Trophoblast cell (in vitro differentiated cells and primary cell): ENCODE results near the gene NCOR2.
"Not testable (repeated sequence)": the region's sequence is repeated elsewhere in the genome, so short reads cannot be mapped to it uniquely, and the experiment has no call there.

Source experiments
- DNase-seq, 2 donors: peaks; one replicate each; pipeline ENCODE4 v3.0.0-alpha.2; 2016
- H2AFZ ChIP-seq: 2 replicates; pipeline ENCODE4 v1.6.1; 2013; ENCODE audit warnings: low read length, moderate library complexity, mild to moderate bottlenecking; ENCODE audit not compliant: insufficient read depth, poor library complexity
- H2AK5ac ChIP-seq: 2 replicates; pipeline ENCODE4 v1.6.1; 2013; ENCODE audit warnings: mild to moderate bottlenecking, low read length
- H2BK120ac ChIP-seq: 2 replicates; pipeline ENCODE4 v1.6.1; 2013; ENCODE audit warnings: low read length, mild to moderate bottlenecking, moderate library complexity; ENCODE audit not compliant: insufficient read depth, poor library complexity
- H2BK12ac ChIP-seq: 2 replicates; pipeline ENCODE4 v1.6.1; 2013; ENCODE audit warnings: mild to moderate bottlenecking, low read length, moderate library complexity
- H2BK5ac ChIP-seq: 2 replicates; pipeline ENCODE4 v1.6.1; 2013; ENCODE audit warnings: low read length, low read depth, moderate library complexity, mild to moderate bottlenecking; ENCODE audit not compliant: poor library complexity
- H3K14ac ChIP-seq: 2 replicates; pipeline ENCODE4 v1.6.1; 2013; ENCODE audit warnings: mild to moderate bottlenecking, low read length
- H3K18ac ChIP-seq: 2 replicates; pipeline ENCODE4 v1.6.1; 2013; ENCODE audit warnings: mild to moderate bottlenecking, low read length
- H3K23ac ChIP-seq: 2 replicates; pipeline ENCODE4 v1.6.1; 2013; ENCODE audit warnings: low read length
- H3K27ac ChIP-seq: 2 replicates; pipeline ENCODE4 v1.5.1; 2013; ENCODE audit warnings: low read depth, mild to moderate bottlenecking, inconsistent platforms, low read length, moderate library complexity
- H3K27me3 ChIP-seq: 2 replicates; pipeline ENCODE4 v1.6.1; 2013; ENCODE audit warnings: inconsistent platforms, mild to moderate bottlenecking, low read length, moderate library complexity; ENCODE audit not compliant: insufficient read depth
- H3K36me3 ChIP-seq, 2 experiments: 1 replicate in 1 of 2; 2 replicates in 1 of 2; pipeline ENCODE4 v1.6.1; 2013; ENCODE audit warnings: low read length in 2 of 2, mild to moderate bottlenecking in 2 of 2, moderate library complexity in 1 of 2; ENCODE audit not compliant: insufficient read depth in 2 of 2, control insufficient read depth in 1 of 2
- H3K4ac ChIP-seq: 2 replicates; pipeline ENCODE4 v1.6.1; 2013; ENCODE audit warnings: low read depth, mild to moderate bottlenecking, low read length, moderate library complexity
- H3K4me1 ChIP-seq, 2 experiments: 1 replicate in 1 of 2; 2 replicates in 1 of 2; pipeline ENCODE4 v1.6.1; 2013; ENCODE audit warnings: low read length in 2 of 2, mild to moderate bottlenecking in 2 of 2, moderate library complexity in 1 of 2; ENCODE audit not compliant: insufficient read depth in 2 of 2, control insufficient read depth in 1 of 2
- H3K4me2 ChIP-seq: 2 replicates; pipeline ENCODE4 v1.6.1; 2013; ENCODE audit warnings: inconsistent platforms, mild to moderate bottlenecking, low read length, moderate library complexity
- H3K4me3 ChIP-seq: 2 replicates; pipeline ENCODE4 v1.5.1; 2013; ENCODE audit warnings: mild to moderate bottlenecking, low read depth, low read length, inconsistent platforms
- H3K79me1 ChIP-seq: one replicate; pipeline ENCODE4 v1.6.1; 2013; ENCODE audit warnings: low read length
- H3K79me2 ChIP-seq: 2 replicates; pipeline ENCODE4 v1.6.1; 2013; ENCODE audit warnings: low read length, mild to moderate bottlenecking; ENCODE audit not compliant: control insufficient read depth, insufficient read depth, poor library complexity
- H3K9ac ChIP-seq: 2 replicates; pipeline ENCODE4 v1.6.1; 2013; ENCODE audit warnings: mild to moderate bottlenecking, low read length
- H3K9me3 ChIP-seq: 2 replicates; pipeline ENCODE4 v1.6.1; 2013; ENCODE audit warnings: low read depth, mild to moderate bottlenecking, control low read depth, inconsistent platforms, low read length; ENCODE audit not compliant: insufficient read depth
- H4K12ac ChIP-seq: 2 replicates; pipeline ENCODE4 v1.6.1; 2013; ENCODE audit warnings: low read depth, mild to moderate bottlenecking, low read length, moderate library complexity
- H4K8ac ChIP-seq: 2 replicates; pipeline ENCODE4 v1.6.1; 2013; ENCODE audit warnings: low read depth, mild to moderate bottlenecking, low read length, moderate library complexity
- H4K91ac ChIP-seq: one replicate; pipeline ENCODE4 v1.6.1; 2013; ENCODE audit warnings: low read depth, mild to moderate bottlenecking, low read length, moderate library complexity
- WGBS: extraction: QIAGEN DNeasy Blood & Tissue Kit; methylation state at CpG from one replicate; pipeline ENCODE4 v1.1.7; 2013; ENCODE audit warnings: missing lambda C conversion rate; ENCODE audit not compliant: insufficient read length, insufficient coverage; ENCODE audit errors: extremely low coverage; 5-methylcytosine and 5-hydroxymethylcytosine counted together

The NCOR2 gene

GRCh38 chr12:124586756-124587155, 19.3 kb upstream of the NCOR2 start:
- Histone ChIP-seq H4K12ac (no peak overlapping the region), H3K4ac (no peak overlapping the region), H3K4me2 (no peak overlapping the region), H4K8ac (no peak overlapping the region), H3K36me3 (no peaks in the 10 kb centered on the region), H3K18ac (no peak overlapping the region), H4K91ac (no peak overlapping the region), H3K27ac (no peak overlapping the region), H2AK5ac (no peak overlapping the region), H2BK120ac (no peak overlapping the region), H3K9ac (no peak overlapping the region), H3K79me2 (no peaks in the 10 kb centered on the region), H3K14ac (no peak overlapping the region), H3K4me3 (no peak overlapping the region), H3K4me1 (no peaks in the 10 kb centered on the region), H3K9me3 (peaks cover 1% of the 10 kb centered on the region), H3K23ac (no peak overlapping the region), H2BK5ac (no peak overlapping the region), H3K27me3 (no peaks in the 10 kb centered on the region), H2AFZ (no peak overlapping the region), H3K79me1 (no peaks in the 10 kb centered on the region), H2BK12ac (no peak overlapping the region)
- no CpG with 5 or more reads among the region's 11 CpGs for WGBS
- DNase-seq, result no peak

- H3K4me2 ChIP-seq, H2BK5ac ChIP-seq, H3K14ac ChIP-seq, H3K4me1 ChIP-seq, H2BK120ac ChIP-seq, H3K23ac ChIP-seq, H4K12ac ChIP-seq, H4K91ac ChIP-seq, H3K27me3 ChIP-seq, DNase-seq, H3K9ac ChIP-seq, H3K18ac ChIP-seq, H3K79me2 ChIP-seq, H4K8ac ChIP-seq, H3K4ac ChIP-seq, H3K9me3 ChIP-seq, H3K79me1 ChIP-seq, H2BK12ac ChIP-seq, H2AK5ac ChIP-seq, H3K36me3 ChIP-seq, H2AFZ ChIP-seq, H3K27ac ChIP-seq, H3K4me3 ChIP-seq: not testable (repeated sequence)
- WGBS, result no CpG with 5 or more reads among the region's 7 CpGs
Observed at GRCh38 chr12:124584494-124584893, 17.1 kb upstream of the NCOR2 start.

- H2AFZ ChIP-seq, result no peak overlapping the region
- H3K9ac ChIP-seq, result no peak overlapping the region
- no peak overlapping the region for H2BK5ac ChIP-seq
- no peak overlapping the region for H3K27ac ChIP-seq
- no peak overlapping the region for H3K4me2 ChIP-seq
- H3K27me3 ChIP-seq, result no peaks in the 10 kb centered on the region
- H3K4ac ChIP-seq, result no peak overlapping the region
- no peak overlapping the region for H4K91ac ChIP-seq
- no peak overlapping the region for H2AK5ac ChIP-seq
- H3K79me1 ChIP-seq, result no peaks in the 10 kb centered on the region
- H3K9me3 ChIP-seq, result peaks cover 3% of the 10 kb centered on the region
- WGBS, result no CpG with 5 or more reads among the region's 10 CpGs
- H3K79me2 ChIP-seq, result no peaks in the 10 kb centered on the region
- no peaks in the 10 kb centered on the region for H3K36me3 ChIP-seq
- no peak overlapping the region for H3K23ac ChIP-seq
- H4K12ac ChIP-seq, result no peak overlapping the region
- no peak overlapping the region for H2BK120ac ChIP-seq
- no peak for DNase-seq
- H3K14ac ChIP-seq, result no peak overlapping the region
- no peaks in the 10 kb centered on the region for H3K4me1 ChIP-seq
- no peak overlapping the region for H3K18ac ChIP-seq
- no peak overlapping the region for H4K8ac ChIP-seq
- H2BK12ac ChIP-seq, result no peak overlapping the region
- H3K4me3 ChIP-seq, result no peak overlapping the region
Observed at GRCh38 chr12:124583854-124584253, 16.4 kb upstream of the NCOR2 start.

- Histone ChIP-seq H3K79me2 (no peaks in the 10 kb centered on the region), H3K4me1 (peaks cover 6 to 10% of the 10 kb centered on the region in 2 experiments), H3K4ac (no peak overlapping the region), H3K36me3 (no peaks in the 10 kb centered on the region), H3K18ac (no peak overlapping the region), H4K12ac (no peak overlapping the region), H3K9me3 (peaks cover 9% of the 10 kb centered on the region), H3K14ac (no peak overlapping the region), H2BK5ac (no peak overlapping the region), H2AK5ac (no peak overlapping the region), H2AFZ (no peak overlapping the region), H3K9ac (no peak overlapping the region), H3K4me3 (no peak overlapping the region), H4K91ac (no peak overlapping the region), H3K23ac (no peak overlapping the region), H4K8ac (no peak overlapping the region), H3K4me2 (no peak overlapping the region), H3K27me3 (no peaks in the 10 kb centered on the region), H2BK12ac (no peak overlapping the region), H2BK120ac (no peak overlapping the region), H3K27ac (no peak overlapping the region), H3K79me1 (peaks cover 4% of the 10 kb centered on the region)
- no CpG with 5 or more reads among the region's 5 CpGs for WGBS
- DNase-seq, result no peak
Observed at GRCh38 chr12:124582108-124582424, 14.7 kb upstream of the NCOR2 start.
